NCI-H146 treated with DMSO at 0.1 percent for 48 hours (cell line): ENCODE results near the gene ACSS1.
"Not testable (repeated sequence)": the region's sequence is repeated elsewhere in the genome, so short reads cannot be mapped to it uniquely, and the experiment has no call there.

Source experiments
- DNase-seq: peaks from one replicate; lab custom pipeline; 2025; ENCODE audit not compliant: unreplicated experiment; lab: John Stamatoyannopoulos, UW

The ACSS1 gene

GRCh38 chr20:25014816-25015215, 43.1 kb downstream of the ACSS1 start:
- peak; percentile 45 for DNase-seq

DNA sequence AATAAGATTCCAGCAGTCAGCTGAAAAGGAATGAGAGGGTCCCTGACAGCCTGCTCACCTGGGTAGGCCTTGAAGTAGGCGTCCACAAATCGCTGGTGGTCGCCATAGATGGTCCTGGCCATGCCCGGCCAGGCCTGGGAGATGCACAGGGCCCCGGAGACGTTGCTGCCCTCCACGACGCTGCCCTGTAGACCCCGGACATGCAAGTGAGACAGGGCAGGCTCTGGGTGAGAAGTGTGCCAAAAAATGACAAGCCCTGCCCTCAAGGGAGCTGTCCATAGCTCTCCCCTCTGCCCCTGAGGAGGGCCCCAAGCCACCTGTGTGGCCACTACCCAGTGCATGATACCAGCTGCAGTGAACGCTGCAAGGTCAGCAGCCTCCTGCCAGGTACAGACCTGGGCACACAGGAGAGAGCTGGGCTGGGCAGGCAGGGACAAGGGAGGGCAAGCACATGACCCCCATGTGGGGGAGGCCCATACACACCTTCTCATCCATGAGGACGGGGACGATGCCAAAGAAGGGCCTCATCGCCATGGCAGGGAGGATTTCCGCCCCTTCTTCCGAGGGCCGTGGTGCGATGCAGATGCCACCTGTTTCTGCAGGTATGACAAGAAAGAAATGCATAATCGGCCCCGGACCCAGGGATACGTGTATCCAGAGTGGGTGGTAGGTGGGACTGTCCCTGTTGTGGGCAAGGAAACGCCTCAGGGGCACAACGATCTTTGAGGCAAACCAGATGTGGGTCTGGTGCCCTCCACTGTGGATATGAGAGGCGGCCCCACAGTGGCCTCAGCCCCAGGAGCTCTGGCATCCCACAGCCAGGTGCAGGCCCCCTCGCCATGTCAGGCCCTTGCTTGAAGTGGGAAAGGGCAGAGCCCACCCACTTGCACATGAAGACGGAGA, 44.2 kb downstream of the ACSS1 start:
- DNase-seq, result no peak

GRCh38 chr20:25012616-25013189, 45.2 kb downstream of the ACSS1 start:
- DNase-seq, result no peak

DNA sequence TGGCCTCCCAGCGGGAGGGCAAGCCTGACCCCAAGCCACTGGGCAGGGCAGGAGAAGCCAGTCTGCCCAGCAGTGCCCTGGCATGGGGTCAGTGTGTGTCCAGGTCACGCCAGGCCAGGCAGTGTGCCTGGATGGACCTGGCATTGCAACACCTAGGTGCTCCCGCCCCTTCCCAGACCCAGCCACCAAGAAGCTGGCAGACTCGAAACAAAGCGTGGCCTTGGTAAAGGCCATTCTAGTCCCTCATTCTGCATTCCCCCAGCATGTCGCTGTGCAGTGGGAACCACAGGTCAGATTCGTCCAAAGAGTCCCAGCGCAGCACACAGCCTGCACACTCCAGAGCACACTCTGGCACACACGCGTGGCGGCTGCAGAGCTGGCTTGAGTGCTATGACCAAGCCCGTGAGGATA, 46.1 kb downstream of the ACSS1 start:
- no peak for DNase-seq

- DNase-seq, result no peak
Measured at GRCh38 chr20:25011261-25011660, 46.7 kb downstream of the ACSS1 start.

DNA sequence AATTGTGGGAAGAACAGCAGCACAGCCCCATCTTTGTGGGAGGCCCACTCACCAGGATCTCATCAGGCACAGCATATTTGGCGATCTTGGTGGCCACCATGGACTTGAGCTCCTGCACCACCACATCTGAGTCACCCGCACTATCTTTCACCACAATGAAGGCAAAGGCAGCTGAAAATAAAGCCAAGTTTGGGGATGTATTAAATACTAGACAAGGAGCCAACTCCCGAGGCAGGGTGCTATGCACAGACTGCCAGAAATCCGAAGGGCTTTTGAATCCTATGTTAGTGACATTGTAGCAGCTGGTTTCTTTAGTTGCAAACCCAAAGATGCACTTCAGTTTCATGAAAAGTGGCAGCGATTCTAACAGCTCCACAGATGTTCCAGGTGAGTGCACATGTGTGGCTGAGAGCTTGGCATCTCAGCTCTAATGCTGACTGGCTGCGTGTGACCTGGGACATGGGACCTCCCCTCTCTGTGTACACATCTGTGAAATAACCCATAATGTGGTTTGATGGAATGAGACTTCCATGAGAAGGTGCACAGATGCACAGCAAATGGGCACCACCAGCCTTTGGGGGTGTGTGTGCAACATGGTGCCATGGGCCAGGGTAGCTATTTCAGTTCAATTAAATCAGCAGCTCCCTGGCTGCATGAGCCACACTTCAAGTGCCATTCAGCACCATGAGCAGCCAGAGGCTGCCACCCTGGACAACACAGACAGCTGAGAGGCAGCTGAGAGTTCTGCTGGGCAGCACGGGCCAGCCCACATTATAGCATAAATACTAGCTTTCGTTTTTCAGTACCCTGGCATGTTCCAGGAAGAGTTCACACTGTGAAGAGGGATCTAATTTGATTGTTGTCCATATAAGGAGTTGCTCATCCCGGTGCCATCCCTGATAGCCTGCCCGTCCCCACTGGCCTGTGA, 48.5 kb downstream of the ACSS1 start:
- DNase-seq, result no peak

- DNase-seq, result no peak
Measured at GRCh38 chr20:25008388-25009217, 49.3 kb downstream of the ACSS1 start.

DNA sequence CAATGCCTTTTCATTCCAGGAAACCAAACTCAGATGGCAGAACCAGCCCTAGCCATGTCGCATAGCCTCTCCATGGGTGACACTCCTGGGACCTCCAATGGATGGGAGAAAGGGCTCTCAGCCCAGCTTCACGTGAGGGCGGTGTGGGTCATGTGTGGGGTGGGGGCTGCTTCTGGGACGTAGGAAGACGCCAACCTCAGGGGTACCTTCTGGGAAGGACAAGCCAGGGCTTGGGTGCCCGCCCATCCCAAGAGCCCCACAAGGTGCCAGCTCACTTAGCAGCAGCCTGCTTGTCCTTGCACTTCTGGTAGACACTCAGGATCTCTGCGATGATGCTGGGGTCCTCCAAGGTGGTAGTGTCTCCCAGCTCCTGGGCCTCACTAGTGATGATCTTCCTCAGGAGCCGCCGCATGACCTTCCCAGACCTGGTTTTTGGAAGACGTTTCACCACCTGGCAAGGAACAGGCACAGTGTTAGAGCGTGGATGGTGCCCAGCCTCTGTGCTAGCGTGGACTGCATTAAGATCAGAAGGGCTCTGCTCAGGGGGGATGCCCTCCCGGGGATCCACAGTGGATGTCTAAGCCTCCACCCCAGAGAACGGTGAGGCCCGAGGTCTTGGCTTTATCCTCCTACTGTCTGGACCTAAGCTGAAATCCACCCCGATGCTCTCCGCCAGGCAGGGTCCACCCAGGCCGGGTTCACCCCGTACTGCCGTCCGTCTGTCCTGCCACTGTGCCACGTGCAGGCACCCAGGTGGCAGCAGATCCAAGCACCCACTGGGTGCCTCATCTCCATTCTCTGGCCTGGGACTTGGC, 50.2 kb downstream of the ACSS1 start:
- DNase-seq, result no peak

DNA sequence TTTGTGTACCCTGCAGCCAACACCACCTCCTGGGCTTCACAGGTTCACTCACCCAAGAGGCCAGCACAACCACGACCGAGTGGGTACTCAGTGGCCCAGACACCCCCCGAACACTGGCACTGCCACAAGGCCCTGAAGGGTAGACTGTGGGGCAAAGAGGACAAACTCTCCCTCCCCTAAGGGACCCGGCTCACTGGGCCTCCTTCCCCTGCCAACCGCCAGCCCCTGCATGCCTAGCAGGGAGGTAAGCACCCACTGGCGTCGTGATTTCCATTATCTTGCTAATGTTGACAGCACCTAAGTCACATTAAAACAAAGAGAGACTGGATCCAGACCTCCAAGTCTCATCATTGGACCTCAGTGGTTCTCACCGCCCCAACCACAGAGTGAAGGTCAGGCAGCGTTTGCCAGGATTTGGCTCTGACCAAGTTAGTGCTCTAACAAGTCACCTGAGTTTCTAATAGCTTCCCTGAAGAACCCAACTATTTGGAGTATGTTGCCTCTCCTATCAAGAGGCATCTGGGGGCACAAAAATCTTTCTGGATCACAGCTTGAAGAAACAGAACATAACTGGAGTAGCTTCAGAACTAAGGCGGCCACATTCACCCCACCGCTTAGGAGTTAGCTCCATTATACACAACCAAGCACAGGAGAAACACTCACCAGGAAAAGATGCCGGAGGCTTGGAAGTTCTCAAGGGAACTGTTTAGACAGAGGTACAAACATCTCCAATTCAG, 51.3 kb downstream of the ACSS1 start:
- no peak for DNase-seq

DNA sequence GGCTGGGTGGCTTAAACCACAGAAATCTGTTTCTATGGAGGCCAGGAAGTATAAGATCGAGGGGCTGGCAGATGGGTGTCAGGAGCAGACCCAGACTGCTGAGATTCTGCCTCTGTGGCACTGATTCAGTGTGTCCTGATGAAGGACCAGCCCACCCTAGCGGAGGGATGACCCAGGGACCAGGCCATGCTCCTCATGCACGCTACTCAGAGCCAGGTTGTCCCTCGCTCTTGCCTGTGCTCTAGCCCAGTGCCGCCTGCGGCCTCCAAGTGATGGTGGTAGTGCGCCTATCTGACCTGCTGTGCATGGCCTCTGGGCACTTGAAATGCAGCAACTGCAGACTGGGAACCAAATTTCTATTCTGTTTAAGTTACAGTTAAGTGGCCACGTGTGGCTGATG, 52.3 kb downstream of the ACSS1 start:
- no peak for DNase-seq

DNA sequence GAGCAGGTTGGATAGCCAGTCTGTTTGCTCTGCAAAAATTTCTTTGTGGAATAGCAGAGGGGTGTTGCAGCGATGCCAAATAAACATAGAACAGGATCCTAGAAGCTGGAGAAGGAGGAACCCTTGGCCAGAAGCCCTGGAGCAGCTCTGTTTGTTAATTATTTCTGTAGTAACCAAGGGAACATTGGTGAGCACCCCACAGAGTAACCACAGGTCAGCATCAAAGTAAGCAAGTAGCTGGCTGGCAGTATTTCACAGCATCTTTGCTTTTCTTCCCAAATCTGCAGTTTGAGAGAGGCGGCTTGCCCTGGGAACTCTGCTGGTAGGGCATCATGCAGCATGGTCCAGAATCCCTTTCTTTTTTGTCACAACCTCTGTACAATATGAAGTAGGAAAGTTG, 52.7 kb downstream of the ACSS1 start:
- peak; percentile 26 for DNase-seq

DNA sequence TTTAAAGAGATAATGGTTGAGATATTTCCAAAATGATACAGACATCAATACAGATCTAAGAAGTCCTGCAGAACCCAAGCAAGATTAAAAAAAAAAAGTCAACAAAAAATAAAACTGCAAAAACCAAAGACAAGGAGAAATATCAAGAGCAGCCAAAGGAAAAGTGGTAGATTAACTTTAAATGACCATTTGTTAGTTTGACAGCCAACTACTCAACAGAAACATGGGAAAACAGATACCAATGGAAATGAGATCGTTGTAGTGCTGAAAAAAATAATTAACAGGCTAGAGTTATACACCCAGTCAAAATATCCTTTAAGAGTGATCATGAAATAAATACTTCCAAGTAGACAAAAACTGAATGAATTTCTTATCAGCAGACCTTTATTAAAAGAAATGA, 54.9 kb downstream of the ACSS1 start:
- no peak for DNase-seq

DNA sequence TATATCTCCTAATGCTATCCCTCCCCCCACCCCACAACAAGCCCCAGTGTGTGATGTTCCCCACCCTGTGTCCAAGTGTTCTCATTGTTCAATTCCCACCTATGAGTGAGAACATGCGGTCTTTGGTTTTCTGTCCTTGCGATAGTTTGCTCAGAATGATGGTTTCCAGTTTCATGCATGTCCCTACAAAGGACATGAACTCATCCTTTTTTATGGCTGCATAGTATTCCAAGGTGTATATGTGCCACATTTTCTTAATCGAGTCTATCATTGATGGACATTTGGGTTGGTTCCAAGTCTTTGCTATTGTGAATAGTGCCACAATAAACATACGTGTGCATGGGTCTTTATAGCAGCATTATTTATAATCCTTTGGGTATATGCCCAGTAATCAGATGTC, 56.6 kb downstream of the ACSS1 start:
- not testable (repeated sequence) for DNase-seq

DNA sequence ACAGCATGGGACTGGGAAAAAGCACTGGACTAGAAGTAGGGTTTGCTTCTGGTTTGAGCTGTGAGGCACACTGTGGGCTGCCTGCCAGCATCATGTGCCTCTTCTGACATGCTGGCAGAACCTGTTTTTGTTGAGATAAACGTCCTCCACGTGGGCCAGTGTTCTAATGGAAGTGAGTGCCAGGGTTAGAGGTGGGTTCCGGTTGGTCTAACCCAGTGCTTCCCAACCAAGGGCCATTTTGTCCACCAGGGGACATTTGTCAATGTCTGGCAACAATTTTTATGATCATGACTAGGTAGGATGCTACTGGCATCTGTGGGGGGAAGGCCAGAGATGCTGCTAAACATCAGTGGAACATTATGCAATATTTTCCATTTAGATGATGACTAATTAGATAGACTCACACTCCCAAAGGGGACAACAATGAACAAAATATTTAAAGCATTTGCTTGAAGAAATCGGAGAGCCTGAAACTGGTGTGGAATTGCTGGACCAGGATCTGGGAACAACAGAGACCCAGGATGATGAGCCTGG, 57.6 kb downstream of the ACSS1 start:
- no peak for DNase-seq

DNA sequence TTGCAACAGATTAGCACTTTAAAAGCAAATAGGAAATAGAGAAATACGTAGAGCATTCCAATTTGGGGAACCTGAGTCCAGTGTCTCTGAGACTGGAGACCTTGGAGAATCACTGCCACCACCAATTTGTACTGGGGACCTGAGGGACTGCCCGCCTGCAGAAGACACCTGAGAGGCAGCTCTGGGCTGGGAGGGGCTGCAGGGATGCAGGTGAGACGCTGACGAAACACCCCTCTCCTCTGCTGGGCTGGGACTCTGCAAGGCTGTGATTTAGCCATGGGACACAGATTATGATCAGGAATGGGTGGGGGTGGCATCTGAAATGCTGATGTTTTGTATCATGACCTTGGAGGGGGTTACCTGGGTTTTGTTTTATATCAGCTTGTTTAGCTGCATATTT, 58.4 kb downstream of the ACSS1 start:
- DNase-seq, result no peak

DNA sequence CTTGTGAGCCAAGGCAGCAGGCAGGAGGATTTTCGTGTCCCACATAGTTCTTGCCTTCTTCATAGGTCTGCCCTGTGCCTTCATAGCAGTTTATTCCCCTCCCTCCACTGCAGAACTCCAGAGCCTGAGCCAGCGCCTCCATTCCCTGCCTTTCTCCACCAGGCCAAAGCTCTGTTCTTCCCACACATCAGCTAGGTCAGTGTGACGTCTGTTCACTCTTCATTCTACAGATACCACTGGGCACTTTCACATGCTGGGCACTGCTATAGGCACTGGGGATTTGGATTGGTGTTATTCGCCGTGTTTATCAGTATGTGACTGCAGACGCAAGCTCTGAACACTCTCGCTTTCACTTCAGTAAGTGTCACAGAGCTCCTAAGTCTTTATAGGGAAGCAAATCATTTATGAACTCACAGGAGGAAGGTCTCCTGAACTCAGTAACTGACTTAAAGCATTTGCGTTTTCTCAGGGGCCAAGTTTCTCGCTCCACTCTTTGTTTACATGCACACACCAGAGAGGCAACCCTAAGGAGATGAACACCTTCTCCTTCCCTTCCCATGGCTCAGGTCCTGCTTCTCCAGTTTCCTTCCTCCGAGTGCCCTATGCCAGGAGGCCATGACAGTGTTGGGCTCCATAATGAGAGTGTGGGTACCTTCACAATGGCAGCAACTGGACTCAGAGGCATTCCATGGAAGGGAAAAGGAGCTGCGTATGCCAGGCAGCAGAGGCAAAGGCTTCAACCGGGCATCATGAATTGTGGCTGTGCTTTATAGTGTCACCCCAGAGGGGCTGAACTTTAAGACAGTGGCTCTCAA, 59.1 kb downstream of the ACSS1 start:
- DNase-seq, result no peak

GRCh38 chr20:24998121-24998520, 59.8 kb downstream of the ACSS1 start:
- DNase-seq, result no peak
